Heart left ventricle (tissue), 16 donors: ENCODE data around the gene MRPL14. TPM values are rescaled to one million over a fixed set of nuclear protein-coding genes. Genes with fewer than 3 reads are reported as not detected.

ENCODE experiments used
- ATAC-seq, 4 donors: fragments of 200-7000 bp; cut with Tn5 transposase; one replicate each; pipeline ENCODE4 v1.9.1; 2020 to 2022; ENCODE audit warnings: moderate library complexity in 4 of 4, mild to moderate bottlenecking in 3 of 4, moderate number of reproducible peaks in 1 of 4
- DNase-seq, 5 donors: peaks; one replicate each; pipeline ENCODE4 v3.0.0-alpha.2; 2020
- H3K27ac ChIP-seq, 12 donors: fragments of 200-600 bp; sonication (generic) in 4 of 12; one replicate each; pipeline versions ENCODE4 v1.5.0 to v1.8.0; 2016 to 2022; ENCODE audit warnings: mild to moderate bottlenecking in 2 of 12
- H3K27me3 ChIP-seq, 9 donors: fragments of 200-600 bp; sonication (generic) in 2 of 9; one replicate each; pipeline versions ENCODE4 v1.5.1 to v1.8.0; 2016 to 2022; ENCODE audit warnings: mild to moderate bottlenecking in 3 of 9
- H3K36me3 ChIP-seq, 9 donors: fragments of 200-600 bp; sonication (generic) in 2 of 9; one replicate each; pipeline versions ENCODE4 v1.5.0 to v1.8.0; 2018 to 2022; ENCODE audit warnings: mild to moderate bottlenecking in 2 of 9
- H3K4me1 ChIP-seq, 12 donors: fragments of 200-600 bp; sonication (generic) in 4 of 12; one replicate each; pipeline versions ENCODE4 v1.5.0 to v1.8.0; 2016 to 2022; ENCODE audit warnings: mild to moderate bottlenecking in 3 of 12
- H3K4me3 ChIP-seq, 12 donors: fragments of 200-600 bp; sonication (generic) in 4 of 12; one replicate each; pipeline versions ENCODE4 v1.5.0 to v1.8.0; 2017 to 2022; ENCODE audit warnings: mild to moderate bottlenecking in 9 of 12, moderate library complexity in 4 of 12
- H3K9me3 ChIP-seq, 12 donors: fragments of 200-600 bp; sonication (generic) in 4 of 12; one replicate each; pipeline versions ENCODE4 v1.5.0 to v1.8.0; 2016 to 2022; ENCODE audit warnings: mild to moderate bottlenecking in 1 of 12
- CTCF ChIP-seq, 12 donors: fragments of 200-600 bp; sonication (generic) in 4 of 12; IDR thresholded peaks; one replicate each; pipeline versions ENCODE4 v1.5.0 to v1.8.0; 2018 to 2022; ENCODE audit warnings: antibody characterized with exemption in 12 of 12, mild to moderate bottlenecking in 5 of 12
- POLR2A ChIP-seq, 2 donors: fragments of 450-650 bp; IDR thresholded peaks; one replicate each; pipeline ENCODE4 v1.6.1; 2017; ENCODE audit warnings: antibody characterized with exemption in 2 of 2, mild to moderate bottlenecking in 2 of 2, moderate library complexity in 2 of 2
- WGBS, 4 donors: extraction: QIAGEN DNeasy Blood & Tissue Kit in 2 of 4; methylation state at CpG; one replicate each; pipeline versions ENCODE4 v1.1.5 to v1.1.7; 2013 to 2018; 5-methylcytosine and 5-hydroxymethylcytosine counted together
- intact Hi-C, 10 donors: fragments of 100-400 bp; cut with DNase I; formaldehyde crosslinking; loops; one replicate each; pipeline versions ENCODE4 v1.11.1 to v1.14.2; 2022
- polyA plus RNA-seq, 2 donors: library from polyadenylated mRNA; stranded (reverse); fragments of 200-250 nt; gene quantifications; one replicate each; pipeline ENCODE4 v1.2.3, GENCODE V29; 2013
- total RNA-seq, 9 donors: library from RNA; depleted of rRNA in 2 of 9; stranded (reverse); fragments of >200 nt in 2 of 9; fragmentation: NEBNext Ultra II Directional in 3 of 9; extraction: Animal tissue kit (Norgen Biotek cat#: 25700) in 3 of 9; gene quantifications; one replicate each; pipeline versions ENCODE4 v1.1.0 to v1.2.4, GENCODE V29; 2016 to 2023
- donor health status: ischemic (EF 13 %, LVEDD 7.1; RV severe dilation, severe dysfunction).
- donor health status: healthy with polysubstance abuse.
- donor health status: DM: no; HTN: yes; CAD: no.
- donor health status: DM: no; HTN: no; CAD: no.
- donor health status: ischemic (EF 25% LVEDD 6.9; RV normal size, moderate dysfunction).
- donor health status: ischemic (EF 25% LVEDD 5.7; RV mildly dilated, moderate dysfunction).
- donor health status: healthy.
- donor health status: DM: yes; HTN: yes; CAD: no.
- donor health status: ischemic (EF 35%, LVEDD 5.7; RV mildly dilated, moderate dysfunction).
- donor health status: nonischemic (EF 11% LVEDD 7.7; RV severe dilation, severe dysfunction).
- donor health status: DM: yes; HTN: yes; CAD: no.
- donor health status: PGD.
- donor health status: ischemic (EF 29% LVEDD 5.4; RV normal size, mild dysfunction).
- donor health status: nonischemic (EF 23%, LVEDD 6.1; RV moderate dilation, normal function).

The MRPL14 gene
- total and polyA plus RNA-seq, 11 donors, result 35.3 to 72.9 (median 44.1) TPM

GRCh38 chr6:44122801-44123200 is 4.5 kb downstream of the MRPL14 start:
- ATAC-seq, result no peak
- TF ChIP-seq POLR2A (IDR thresholded peaks at IDR 0.05) (no peak), CTCF (IDR thresholded peaks at IDR 0.05) (no peak)
- WGBS, 4 donors, result 43 to 64% (median 60%) methylated on average over 1 of the region's 1 CpG
- H3K9me3 ChIP-seq, result no peaks in the 10 kb centered on the region
- DNase-seq, result no peak
- H3K36me3 ChIP-seq, result peaks cover 0 to 16% (median 0%) of the 10 kb centered on the region in 9 donors
- peaks cover 5 to 85% (median 66%) of the 10 kb centered on the region in 12 donors for H3K4me1 ChIP-seq
- peak overlapping the region in 8 of 12 donors; percentile 27 to 55 (median 35) for H3K27ac ChIP-seq
- peak overlapping the region in 1 of 12 donors; percentile 5 for H3K4me3 ChIP-seq
- no peaks in the 10 kb centered on the region for H3K27me3 ChIP-seq
- intact Hi-C loops, result no loop called here

- TF ChIP-seq POLR2A (IDR thresholded peaks at IDR 0.05) (no peak), CTCF (IDR thresholded peaks at IDR 0.05) (no peak)
- Histone ChIP-seq H3K27me3 (no peaks in the 10 kb centered on the region), H3K4me1 (peaks cover 4 to 93% (median 75%) of the 10 kb centered on the region in 12 donors), H3K36me3 (peaks cover 0 to 16% (median 0%) of the 10 kb centered on the region in 9 donors), H3K9me3 (no peaks in the 10 kb centered on the region), H3K4me3 (no peak overlapping the region), H3K27ac (peak overlapping the region in 5 of 12 donors; percentile 3 to 58 (median 33))
- intact Hi-C loops, result no loop called here
- 52 to 59% (median 53%) methylated on average over 4 of the region's 4 CpGs for WGBS, 4 donors
- ATAC-seq, result peak in 3 of 4 donors; percentile 25 to 51 (median 41)
- DNase-seq, result no peak
Measured at GRCh38 chr6:44120692-44121443, 6.4 kb downstream of the MRPL14 start.

DNA sequence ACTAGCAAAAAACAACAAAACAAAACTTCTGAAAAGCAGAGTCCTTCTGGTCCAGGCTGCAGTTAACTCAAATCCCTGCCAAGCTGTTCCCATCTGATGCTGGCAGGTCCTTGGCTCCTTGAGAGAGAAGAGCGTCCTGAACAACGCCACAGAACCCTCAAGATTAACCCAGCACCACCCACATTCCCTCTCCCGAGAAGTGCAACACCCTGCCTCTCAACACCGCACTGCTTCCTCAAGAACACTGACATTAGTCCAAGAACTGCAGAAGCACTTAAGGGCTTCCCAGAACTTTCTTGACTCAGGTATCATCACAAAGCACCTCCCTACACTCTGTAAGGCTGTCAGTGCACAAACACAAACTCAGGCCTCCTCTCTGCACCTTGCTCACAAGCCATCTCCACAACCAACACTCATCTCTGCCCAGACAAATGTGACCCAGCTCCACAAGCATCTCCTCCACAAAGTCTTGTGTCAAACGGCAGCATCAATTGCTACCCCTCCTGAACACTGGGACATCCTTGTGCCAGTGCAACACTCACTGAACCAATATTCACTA is 7.5 kb downstream of the MRPL14 start:
- no peaks in the 10 kb centered on the region for H3K27me3 ChIP-seq
- no peak for DNase-seq
- peaks cover 4 to 86% (median 67%) of the 10 kb centered on the region in 12 donors for H3K4me1 ChIP-seq
- peaks cover 0 to 26% (median 1%) of the 10 kb centered on the region in 9 donors for H3K36me3 ChIP-seq
- WGBS, 4 donors, result 37 to 46% (median 42%) methylated on average over 5 of the region's 5 CpGs
- H3K4me3 ChIP-seq, result no peak overlapping the region
- intact Hi-C loops, result no loop called here
- no peak overlapping the region for H3K27ac ChIP-seq
- no peak for TF ChIP-seq POLR2A (IDR thresholded peaks at IDR 0.05)
- TF ChIP-seq CTCF (IDR thresholded peaks at IDR 0.05), result no peak
- ATAC-seq, result peak in 1 of 4 donors; percentile 7
- H3K9me3 ChIP-seq, result no peaks in the 10 kb centered on the region

DNA sequence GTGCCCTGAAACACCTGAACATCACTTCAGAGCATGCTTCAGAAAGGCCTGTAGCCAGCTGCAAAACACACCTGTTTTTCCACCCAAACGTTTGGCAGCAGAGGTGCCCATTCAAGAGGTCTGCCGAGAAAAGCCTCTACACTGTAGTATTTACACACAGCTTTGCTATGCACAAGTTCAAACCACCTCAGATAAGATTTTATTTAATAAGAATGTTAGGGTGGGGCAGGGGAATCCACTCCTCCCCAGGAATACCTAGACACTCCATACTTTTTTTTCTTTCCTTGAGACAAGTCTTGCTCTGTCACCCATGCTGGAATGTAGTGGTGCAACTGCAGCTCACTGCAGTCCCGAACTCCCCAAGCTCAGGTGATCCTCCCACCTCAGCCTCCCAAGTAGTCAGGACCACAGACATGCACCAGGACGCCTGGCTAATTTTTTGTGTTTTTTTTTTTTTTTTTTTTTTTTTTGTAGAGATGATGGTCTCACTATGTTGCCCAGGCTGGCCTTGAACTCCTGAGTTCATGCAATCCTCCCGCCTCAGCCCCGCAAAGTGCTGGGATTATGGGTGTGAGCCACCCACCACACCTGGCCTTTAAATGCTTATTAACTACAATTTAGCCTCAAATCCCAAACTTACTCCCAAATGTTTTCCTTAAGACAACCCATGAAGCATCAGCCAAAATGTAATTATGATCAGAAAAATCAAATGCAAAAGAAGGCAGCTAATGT is 9.7 kb downstream of the MRPL14 start:
- H3K36me3 ChIP-seq, result peaks cover 0 to 43% (median 24%) of the 10 kb centered on the region in 9 donors
- H3K27me3 ChIP-seq, result no peaks in the 10 kb centered on the region
- ATAC-seq, result no peak
- DNase-seq, result no peak
- no peaks in the 10 kb centered on the region for H3K9me3 ChIP-seq
- WGBS, 4 donors, result 75 to 83% (median 81%) methylated on average over 6 of the region's 6 CpGs
- TF ChIP-seq CTCF (IDR thresholded peaks at IDR 0.05), result no peak
- no peak overlapping the region for H3K4me3 ChIP-seq
- H3K27ac ChIP-seq, result peak overlapping the region in 2 of 12 donors; percentile 9 to 36
- H3K4me1 ChIP-seq, result peaks cover 4 to 68% (median 47%) of the 10 kb centered on the region in 12 donors
- intact Hi-C loops, result no loop called here
